ENCODE data around the gene SLC22A17. TPM values are rescaled to one million over a fixed set of nuclear protein-coding genes. Genes with fewer than 3 reads are reported as not detected.

SLC22A17 gene
- total RNA-seq, 1 donor from 2014 or later, result 22.2 TPM

DNA sequence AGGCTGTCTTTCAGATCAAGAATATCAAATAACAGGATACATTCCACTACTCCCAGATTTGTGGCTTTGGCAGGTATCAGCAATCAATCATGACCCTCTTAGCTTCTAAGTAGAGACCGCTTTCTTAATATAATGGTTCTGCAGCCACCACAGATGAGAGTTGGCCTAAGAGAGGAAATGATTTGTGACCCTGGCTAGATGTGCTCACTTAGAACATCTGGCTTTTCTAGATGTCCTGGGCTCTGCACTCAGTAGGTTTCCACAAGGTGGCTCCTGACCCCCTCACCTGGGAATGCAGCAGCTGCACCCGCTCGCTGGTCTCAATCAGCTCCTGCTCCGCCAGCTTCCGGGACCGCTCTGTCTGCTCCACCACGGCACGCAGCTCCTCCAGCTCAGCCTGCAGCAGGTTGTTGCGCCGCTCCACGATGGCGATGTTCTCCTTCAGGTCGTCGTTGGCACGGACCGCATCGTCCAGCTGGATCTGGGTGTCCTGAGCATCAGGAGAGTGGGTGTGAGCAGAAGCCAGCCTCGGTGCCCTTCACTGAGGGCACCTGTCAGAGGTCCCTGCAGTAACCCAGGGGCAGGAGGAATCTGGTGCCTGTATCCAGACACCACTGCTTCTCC is 33.1 kb upstream of the SLC22A17 start:
- no peaks in the 10 kb centered on the region for H3K9me3 Mint-ChIP-seq
- H3K9me3 ChIP-seq (ENCODE audit: low read depth), result no peaks in the 10 kb centered on the region
- no peak for DNase-seq (ENCODE audit: low spot score)

DNA sequence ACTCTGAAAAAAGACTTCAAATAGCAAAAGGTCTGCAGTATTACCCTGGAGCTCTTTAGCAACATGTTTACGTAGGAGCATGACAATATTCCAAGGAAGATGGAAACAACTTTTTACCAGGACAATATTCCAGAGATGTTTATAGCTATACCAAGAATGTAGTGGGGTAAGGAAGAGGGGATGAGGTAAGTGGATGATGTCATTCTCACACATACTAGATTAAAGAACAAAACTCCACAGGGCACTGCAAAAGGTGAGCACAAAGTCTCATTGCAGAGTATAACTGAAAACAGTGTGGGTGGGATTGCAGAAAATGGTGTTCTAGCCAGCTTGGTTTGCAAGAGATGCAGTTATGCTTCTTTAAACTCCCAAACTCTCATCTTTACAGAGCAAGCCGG is 32.6 kb upstream of the SLC22A17 start:
- H3K27me3 Mint-ChIP-seq (ENCODE audit: insufficient read depth, low read depth), result peaks cover 7% of the 10 kb centered on the region

More for the DNA sequence above, 33.1 kb upstream of the SLC22A17 start:
- no peaks in the 10 kb centered on the region for H3K4me1 ChIP-seq
- TF ChIP-seq EZH2 (IDR thresholded peaks at IDR 0.05), result no peak
- no peak for TF ChIP-seq CTCF (IDR thresholded peaks at IDR 0.05)
- no peak for TF ChIP-seq EZH2phosphoT487 (IDR thresholded peaks at IDR 0.05)
- H3K36me3 ChIP-seq, result no peaks in the 10 kb centered on the region
- no peak overlapping the region for H3K4me2 ChIP-seq
- Mint-ChIP-seq H3K4me3 (peak overlapping the region; percentile 50), H3K27ac (no peak overlapping the region), H3K27me3 (ENCODE audit: insufficient read depth, low read depth) (peaks cover 8% of the 10 kb centered on the region), H3K4me1 (peaks cover 10% of the 10 kb centered on the region), H3K36me3 (no peaks in the 10 kb centered on the region)
- H3K79me2 ChIP-seq (ENCODE audit: low read depth), result no peaks in the 10 kb centered on the region
- no peak overlapping the region for H3K27ac ChIP-seq
- H3K27me3 ChIP-seq, result no peaks in the 10 kb centered on the region
- H3F3A ChIP-seq (ENCODE audit: low read depth), result no peaks in the 10 kb centered on the region
- no peaks in the 10 kb centered on the region for H4K20me1 ChIP-seq (ENCODE audit: low read depth)
- H2AFZ ChIP-seq (replicated peaks), result no peak overlapping the region
- no peak overlapping the region for H3K4me3 ChIP-seq
- H3K9ac ChIP-seq, result no peak overlapping the region

DNA sequence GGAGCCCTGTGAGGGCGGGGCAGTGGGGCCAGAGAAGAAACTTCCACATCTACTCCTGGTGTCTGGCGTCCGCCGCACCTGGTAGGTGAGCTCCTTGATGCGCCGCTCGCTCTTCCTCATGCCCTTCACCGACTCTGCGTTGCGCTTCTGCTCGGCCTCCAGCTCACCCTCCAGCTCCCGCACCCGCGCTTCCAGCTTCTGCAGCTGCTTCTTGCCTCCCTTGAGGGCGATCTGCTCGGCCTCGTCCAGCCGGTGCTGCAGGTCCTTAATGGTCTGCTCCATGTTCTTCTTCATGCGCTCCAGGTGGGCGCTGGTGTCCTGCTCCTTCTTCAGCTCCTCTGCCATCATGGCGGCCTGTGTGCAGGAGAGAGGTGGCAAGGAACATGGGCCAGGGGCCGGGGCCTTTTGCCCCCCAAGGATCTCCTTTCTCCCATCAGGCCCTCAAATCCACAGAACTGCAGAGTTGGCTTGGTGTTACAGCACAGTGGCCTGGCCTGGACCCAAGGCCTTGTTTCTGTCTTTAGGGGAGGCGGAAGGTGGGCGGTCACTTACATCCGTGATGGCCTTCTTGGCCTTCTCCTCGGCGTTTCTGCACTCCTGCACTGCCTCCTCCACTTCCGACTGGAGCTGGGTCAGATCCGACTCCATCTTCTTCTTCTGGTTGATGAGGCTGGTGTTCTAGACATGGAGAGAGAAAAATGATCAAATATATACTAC is 31.8 kb upstream of the SLC22A17 start:
- H3K36me3 ChIP-seq, result no peaks in the 10 kb centered on the region
- no peak overlapping the region for H3K4me2 ChIP-seq
- Mint-ChIP-seq H3K4me1 (peaks cover 12% of the 10 kb centered on the region), H3K9me3 (no peaks in the 10 kb centered on the region), H3K27me3 (ENCODE audit: insufficient read depth, low read depth) (peaks cover 10% of the 10 kb centered on the region), H3K4me3 (no peak overlapping the region), H3K27ac (no peak overlapping the region), H3K36me3 (no peaks in the 10 kb centered on the region)
- no peak overlapping the region for H2AFZ ChIP-seq (replicated peaks)
- no peak for TF ChIP-seq CTCF (IDR thresholded peaks at IDR 0.05)
- TF ChIP-seq EZH2phosphoT487 (IDR thresholded peaks at IDR 0.05), result no peak
- no peak for TF ChIP-seq EZH2 (IDR thresholded peaks at IDR 0.05)
- DNase-seq (ENCODE audit: low spot score), result no peak
- no peaks in the 10 kb centered on the region for H3K4me1 ChIP-seq
- no peaks in the 10 kb centered on the region for H4K20me1 ChIP-seq (ENCODE audit: low read depth)
- H3F3A ChIP-seq (ENCODE audit: low read depth), result no peaks in the 10 kb centered on the region
- H3K27ac ChIP-seq, result no peak overlapping the region
- no peak overlapping the region for H3K4me3 ChIP-seq
- no peaks in the 10 kb centered on the region for H3K27me3 ChIP-seq
- no peaks in the 10 kb centered on the region for H3K9me3 ChIP-seq (ENCODE audit: low read depth)
- no peaks in the 10 kb centered on the region for H3K79me2 ChIP-seq (ENCODE audit: low read depth)
- no peak overlapping the region for H3K9ac ChIP-seq

More for the DNA sequence above, 32.6 kb upstream of the SLC22A17 start:
- H3K4me3 Mint-ChIP-seq, result no peak overlapping the region
- no peaks in the 10 kb centered on the region for H3K27me3 ChIP-seq
- H3K4me3 ChIP-seq, result no peak overlapping the region
- no peaks in the 10 kb centered on the region for H3K36me3 ChIP-seq
- no peak overlapping the region for H3K27ac ChIP-seq
- H3K9me3 ChIP-seq (ENCODE audit: low read depth), result no peaks in the 10 kb centered on the region
- no peak overlapping the region for H2AFZ ChIP-seq (replicated peaks)
- H3F3A ChIP-seq (ENCODE audit: low read depth), result no peaks in the 10 kb centered on the region
- no peaks in the 10 kb centered on the region for H3K79me2 ChIP-seq (ENCODE audit: low read depth)
- H3K4me1 ChIP-seq, result no peaks in the 10 kb centered on the region
- no peak overlapping the region for H3K9ac ChIP-seq
- H3K4me1 Mint-ChIP-seq, result peaks cover 12% of the 10 kb centered on the region
- H3K9me3 Mint-ChIP-seq, result no peaks in the 10 kb centered on the region
- H3K27ac Mint-ChIP-seq, result no peak overlapping the region
- no peak for DNase-seq (ENCODE audit: low spot score)
- no peak for TF ChIP-seq EZH2 (IDR thresholded peaks at IDR 0.05)
- TF ChIP-seq CTCF (IDR thresholded peaks at IDR 0.05), result no peak
- no peak for TF ChIP-seq EZH2phosphoT487 (IDR thresholded peaks at IDR 0.05)
- no peaks in the 10 kb centered on the region for H4K20me1 ChIP-seq (ENCODE audit: low read depth)
- no peak overlapping the region for H3K4me2 ChIP-seq
- no peaks in the 10 kb centered on the region for H3K36me3 Mint-ChIP-seq
